ENCODE measurements around the gene FABP7. TPM values are rescaled to one million over a fixed set of nuclear protein-coding genes. Genes with fewer than 3 reads are reported as not detected.

Gene FABP7
- total RNA-seq, 1 experiment from 2014 or later, result not detected

GRCh38 chr6:122781716-122782115, 2.2 kb downstream of the FABP7 start:
- Histone ChIP-seq H3K27me3 (ENCODE audit: insufficient read depth, low read length) (no peaks in the 10 kb centered on the region), H3K36me3 (ENCODE audit: control insufficient read depth in 1 of 2, insufficient read depth in 2 of 2, low read length in 2 of 2) (no peaks in the 10 kb centered on the region), H3K27ac (ENCODE audit: low read depth, low read length) (no peak overlapping the region), H2AFZ (ENCODE audit: low read depth, low read length, poor library complexity, severe bottlenecking) (no peak overlapping the region), H3K9me3 (ENCODE audit: control insufficient read depth in 1 of 2, insufficient read depth in 1 of 2, low read depth in 1 of 2, low read length in 2 of 2) (no peaks in the 10 kb centered on the region), H3K9ac (ENCODE audit: low read length) (no peak overlapping the region), H4K20me1 (ENCODE audit: insufficient read depth) (no peaks in the 10 kb centered on the region), H3K4me1 (ENCODE audit: control insufficient read depth in 1 of 2, insufficient read depth in 2 of 2, low read length in 2 of 2) (no peaks in the 10 kb centered on the region), H3K4me3 (replicated peaks in 1 of 2; ENCODE audit: low read depth in 1 of 2, low read length in 2 of 2) (no peak overlapping the region), H3K79me2 (ENCODE audit: insufficient read depth, low read length) (no peaks in the 10 kb centered on the region), H3K9me2 (ENCODE audit: insufficient read depth) (no peaks in the 10 kb centered on the region), H3K4me2 (ENCODE audit: low read length) (no peak overlapping the region)
- intact Hi-C loops (cut with micrococcal nuclease), result no loop called here
- ChIA-PET CTCF (interaction anchor here (1.8 kb wide), 1 partner anchor 8 kb away, joined by 5 read pairs; the partner anchor contains the start of gene SMPDL3A), POLR2A (no interaction called here), RAD21 (ENCODE audit: low non-redundant PET in 1 of 2, low total read pairs in 2 of 2, uncharacterized antibody in 2 of 2, unreplicated experiment in 2 of 2) (no interaction called here)
- no peak for TF ChIP-seq ATF3 (IDR thresholded peaks at IDR 0.05)
- no peak for TF ChIP-seq CEBPB (IDR thresholded peaks at IDR 0.05; ENCODE audit: low read depth)
- TF ChIP-seq SP1 (IDR thresholded peaks at IDR 0.05; ENCODE audit: low read depth), result no peak
- no peak for TF ChIP-seq ELF1 (IDR thresholded peaks at IDR 0.05; ENCODE audit: borderline replicate concordance, low read depth)
- TF ChIP-seq EZH2phosphoT487 (IDR thresholded peaks at IDR 0.05; ENCODE audit: borderline replicate concordance), result no peak
- no peak for TF ChIP-seq MAX (IDR thresholded peaks at IDR 0.05)
- no peak for TF ChIP-seq POLR2A (IDR thresholded peaks at IDR 0.05; ENCODE audit: borderline replicate concordance, extremely low read depth, insufficient read depth, insufficient read length)
- TF ChIP-seq ZFX (IDR thresholded peaks at IDR 0.05), result no peak
- no peak for TF ChIP-seq EZH2 (IDR thresholded peaks at IDR 0.05)
- TF ChIP-seq SRF (IDR thresholded peaks at IDR 0.05; ENCODE audit: low read depth), result no peak
- no peak for TF ChIP-seq RAD21 (IDR thresholded peaks at IDR 0.05; ENCODE audit: low read depth)
- no peak for TF ChIP-seq REST (IDR thresholded peaks at IDR 0.05; ENCODE audit: low read depth)
- TF ChIP-seq SIN3A (IDR thresholded peaks at IDR 0.05; ENCODE audit: low read depth), result no peak
- ATAC-seq, result no peak
- BruUV-seq (replicated peaks), result no TSS peak
- no peak for DNase-seq (ENCODE audit: low read depth, low spot score)
